ENCODE data around the gene HOXA7.
A peak's percentile ranks its signal among the peaks of the same experiment; 100 is the strongest.

Gene HOXA7

DNA sequence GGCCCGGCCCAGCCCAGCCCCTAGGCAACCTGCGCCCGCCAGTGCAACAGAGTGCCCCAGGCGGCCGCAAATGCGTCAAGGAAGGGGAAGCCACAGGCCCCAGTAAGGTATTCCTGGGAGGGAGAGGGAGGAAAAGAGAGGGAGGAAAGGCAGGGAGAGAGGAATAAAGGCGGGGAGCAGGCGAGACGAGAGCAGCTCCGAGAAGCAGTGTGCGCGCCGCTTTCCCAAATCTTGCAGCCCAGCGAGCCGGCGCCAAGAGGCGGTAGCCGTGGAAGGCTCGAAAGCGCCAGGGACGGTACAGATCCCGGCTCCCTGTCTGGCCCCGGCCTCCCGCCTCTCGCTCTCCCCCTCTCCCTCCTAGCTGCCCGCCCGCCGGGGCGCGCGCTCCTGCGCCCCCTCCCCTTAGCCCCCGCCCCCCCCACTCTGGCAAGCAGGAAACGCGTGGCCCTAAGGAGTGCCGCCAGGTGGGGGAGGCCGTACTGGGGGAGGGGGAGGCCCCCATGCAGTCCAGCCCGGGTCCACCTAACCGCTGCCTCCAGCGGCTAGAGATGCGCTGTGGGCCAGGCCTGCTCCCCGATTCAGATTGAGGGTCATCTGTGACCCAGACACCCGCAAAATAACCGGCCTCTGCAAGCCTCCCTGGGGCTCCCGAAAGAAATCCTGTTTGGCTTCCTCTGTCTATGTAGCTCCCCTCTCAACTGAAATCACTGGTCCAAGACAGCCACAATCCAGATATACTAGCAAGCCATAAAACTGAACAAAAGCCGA, 13.4 kb upstream of the HOXA7 start:
- no peak for DNase-seq

DNA sequence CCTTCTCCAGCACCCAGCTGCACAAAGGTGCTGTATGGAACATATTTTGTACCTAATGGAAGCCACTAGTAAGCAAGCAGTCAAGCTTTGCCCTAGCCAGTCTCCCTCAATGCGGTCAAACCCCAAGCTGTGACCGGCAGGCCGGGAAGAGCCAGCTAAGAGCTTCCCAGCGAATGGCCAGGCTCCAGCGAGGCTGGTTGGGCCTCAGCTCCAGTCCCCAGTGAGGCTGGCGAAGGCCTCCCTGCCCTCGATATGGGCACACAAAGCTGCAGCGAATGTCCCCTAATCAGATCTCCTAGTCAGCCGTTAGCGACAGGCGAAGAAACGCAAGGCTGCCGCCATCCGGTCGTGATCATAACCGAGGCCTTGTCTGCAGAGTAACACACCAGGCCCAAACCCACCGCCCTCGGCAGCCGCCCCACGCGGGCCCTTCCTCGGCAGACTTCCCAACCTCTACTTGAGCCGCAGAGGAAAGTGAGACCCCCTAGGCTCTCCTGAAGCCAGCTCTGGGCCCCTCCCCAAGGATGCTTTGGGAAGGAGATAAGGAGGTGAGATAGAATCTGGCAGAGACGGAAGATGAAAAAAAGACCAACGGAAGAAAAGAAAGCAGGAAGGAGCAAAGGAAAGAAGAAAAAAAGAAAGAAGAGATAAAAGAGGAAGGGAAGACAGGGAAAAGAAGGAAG, 11.9 kb upstream of the HOXA7 start:
- DNase-seq, result no peak

DNA sequence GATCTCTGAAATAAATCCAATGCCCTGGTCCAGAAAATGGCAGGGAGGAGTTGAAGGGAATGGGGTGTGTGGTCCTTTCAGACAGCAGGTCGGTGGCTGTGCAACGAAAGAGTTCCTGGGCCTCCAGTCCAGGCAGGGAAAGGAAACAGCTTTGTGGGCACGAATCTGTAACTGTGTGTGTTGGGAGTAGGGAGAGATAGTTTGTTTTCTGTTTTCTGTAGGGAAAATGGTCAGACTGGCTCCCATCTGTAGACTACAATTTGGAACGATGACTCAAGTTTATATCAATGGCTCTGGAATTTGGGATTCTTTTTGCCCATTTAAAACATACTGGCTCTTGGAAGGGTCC, 11.4 kb upstream of the HOXA7 start:
- DNase-seq, result no peak

DNA sequence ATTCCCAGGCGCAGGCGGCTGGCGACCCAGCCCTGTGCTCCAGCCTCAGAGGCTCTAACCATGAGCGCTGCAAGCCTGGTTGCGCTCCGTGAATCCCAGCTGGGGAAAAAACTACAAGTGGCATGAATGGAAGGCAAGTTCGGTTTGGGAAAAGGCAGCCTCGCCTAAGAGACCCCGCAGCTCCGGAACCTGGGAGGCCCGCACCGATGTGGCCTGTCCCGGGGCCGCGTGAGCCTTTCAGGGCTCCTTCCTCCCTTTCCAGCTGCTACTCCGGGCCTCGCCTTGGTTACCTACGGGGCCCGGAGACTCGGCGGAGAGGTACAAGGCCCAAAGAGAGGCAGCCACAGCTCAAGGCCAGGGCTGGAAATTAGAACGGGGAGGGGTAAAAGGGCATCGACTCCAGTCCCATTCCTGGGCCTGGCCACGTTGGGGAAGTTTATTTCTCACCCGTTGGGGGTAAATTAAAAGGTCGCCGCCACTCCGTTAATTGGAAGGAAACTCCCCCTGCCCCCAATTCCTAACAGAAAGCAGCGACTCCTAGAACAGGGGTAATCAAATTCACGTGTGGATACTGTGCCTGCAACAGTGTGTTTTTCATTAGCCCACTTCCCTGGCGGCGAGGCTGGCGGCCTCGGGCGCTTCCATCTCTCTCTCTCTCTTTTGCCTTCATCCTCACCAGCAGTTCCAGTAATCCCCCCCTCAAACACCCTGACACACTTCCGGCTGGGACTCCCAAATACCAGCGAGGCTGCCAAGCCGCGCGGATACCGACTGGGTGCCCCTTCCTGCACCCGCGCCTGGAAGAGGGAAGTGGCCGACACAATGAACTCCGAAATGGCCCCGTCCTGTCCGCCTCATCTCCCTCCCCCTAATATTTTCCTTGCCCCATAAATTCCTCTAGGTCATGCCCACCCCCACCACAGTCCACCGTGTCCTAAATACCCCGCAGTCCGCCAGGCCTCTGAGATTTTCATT, 10.3 kb upstream of the HOXA7 start:
- no peak for DNase-seq

DNA sequence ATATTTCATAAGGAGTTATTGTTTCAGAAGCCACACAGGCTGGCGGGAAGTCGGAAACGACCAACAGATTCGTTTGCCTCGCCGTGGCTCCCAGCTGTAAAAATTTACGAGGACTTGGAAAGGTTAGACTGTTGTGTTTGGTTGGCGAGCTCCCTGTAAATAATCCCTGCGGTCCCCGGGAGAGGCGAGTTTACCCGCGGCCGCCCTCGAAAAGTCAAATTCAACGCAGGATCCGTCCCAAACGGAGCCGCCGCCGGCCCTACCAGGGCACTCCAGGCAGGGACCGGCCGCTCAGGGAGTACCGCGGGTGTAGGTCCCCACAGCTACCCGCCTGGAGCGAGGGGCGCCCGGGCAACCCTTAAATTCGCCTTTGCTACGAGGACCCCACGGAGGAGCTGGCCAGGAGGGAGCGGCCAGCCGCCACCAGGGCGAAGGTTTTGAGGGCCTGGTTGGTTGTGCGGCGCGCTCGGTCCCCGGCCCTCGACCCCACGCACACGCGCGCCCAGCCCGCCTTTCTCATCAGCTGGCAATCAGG, 9.6 kb upstream of the HOXA7 start:
- DNase-seq, result no peak

DNA sequence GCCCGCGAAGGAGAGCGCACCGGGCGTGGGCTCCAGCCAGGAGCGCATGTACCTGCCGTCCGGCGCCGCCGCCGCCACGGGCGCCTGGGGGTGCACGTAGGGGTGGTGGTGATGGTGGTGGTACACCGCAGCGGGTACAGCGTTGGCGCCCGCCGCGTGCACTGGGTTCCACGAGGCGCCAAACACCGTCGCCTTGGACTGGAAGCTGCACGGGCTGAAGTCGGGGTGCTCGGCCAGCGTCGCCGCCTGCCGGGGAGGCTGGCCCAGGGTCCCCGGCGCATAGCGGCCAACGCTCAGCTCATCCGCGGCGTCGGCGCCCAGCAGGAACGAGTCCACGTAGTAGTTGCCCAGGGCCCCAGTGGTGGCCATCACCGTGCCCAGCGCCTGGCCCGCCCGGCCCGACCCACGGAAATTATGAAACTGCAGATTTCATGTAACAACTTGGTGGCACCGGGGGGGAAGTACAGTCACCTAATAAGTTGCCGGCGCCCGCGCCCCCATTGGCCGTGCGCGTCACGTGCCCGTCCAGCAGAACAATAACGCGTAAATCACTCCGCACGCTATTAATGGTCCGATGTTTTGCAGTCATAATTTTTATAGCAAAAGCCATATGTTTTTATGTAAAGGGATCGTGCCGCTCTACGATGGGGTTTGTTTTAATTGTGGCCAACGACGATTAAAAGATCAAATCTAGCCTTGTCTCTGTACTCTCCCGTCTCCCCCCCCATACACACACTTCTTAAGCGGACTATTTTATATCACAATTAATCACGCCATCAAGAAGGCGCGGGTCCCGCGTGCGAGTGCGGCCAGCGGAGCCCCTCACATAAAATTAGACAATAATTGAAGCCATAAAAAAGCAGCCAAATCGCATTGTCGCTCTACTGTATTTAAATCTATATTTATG, 8.9 kb upstream of the HOXA7 start, which contains the start of gene HOXA9:
TSS of gene HOXA9 (minus strand) at position 449 of the 907 bp plus-strand sequence. CDS start at position 369, 80 bp downstream.
- no peak for DNase-seq

DNA sequence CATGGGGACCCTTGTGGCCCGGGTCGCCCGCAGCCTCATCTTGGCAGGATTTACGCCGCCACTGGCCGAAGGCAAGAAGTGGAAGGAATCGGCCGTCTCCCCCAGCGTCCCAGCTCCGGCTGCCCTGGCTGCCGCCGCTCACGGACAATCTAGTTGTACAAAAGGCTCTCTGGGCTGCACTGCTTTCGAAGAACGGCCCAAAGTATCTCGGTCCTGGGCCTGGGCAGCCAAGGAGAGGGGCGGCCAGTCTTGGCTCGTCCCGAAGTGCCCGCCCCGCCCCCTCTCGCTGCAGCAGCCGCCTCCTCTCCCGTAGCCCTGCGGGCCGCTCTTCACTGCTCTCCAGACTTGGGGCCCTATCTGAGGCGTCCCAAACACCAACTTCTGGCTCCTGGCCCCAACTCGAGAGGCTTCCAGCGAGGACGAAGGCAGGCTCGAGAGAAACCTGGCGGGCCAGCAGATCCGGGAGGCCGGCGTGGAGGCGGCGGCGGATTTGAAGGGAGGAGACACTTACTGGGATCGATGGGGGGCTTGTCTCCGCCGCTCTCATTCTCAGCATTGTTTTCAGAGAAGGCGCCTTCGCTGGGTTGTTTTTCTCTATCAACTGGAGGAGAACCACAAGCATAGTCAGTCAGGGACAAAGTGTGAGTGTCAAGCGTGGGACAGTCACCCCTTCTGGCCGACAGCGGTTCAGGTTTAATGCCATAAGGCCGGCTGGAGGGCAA, 8.1 kb upstream of the HOXA7 start:
- peak; percentile 19 for DNase-seq

DNA sequence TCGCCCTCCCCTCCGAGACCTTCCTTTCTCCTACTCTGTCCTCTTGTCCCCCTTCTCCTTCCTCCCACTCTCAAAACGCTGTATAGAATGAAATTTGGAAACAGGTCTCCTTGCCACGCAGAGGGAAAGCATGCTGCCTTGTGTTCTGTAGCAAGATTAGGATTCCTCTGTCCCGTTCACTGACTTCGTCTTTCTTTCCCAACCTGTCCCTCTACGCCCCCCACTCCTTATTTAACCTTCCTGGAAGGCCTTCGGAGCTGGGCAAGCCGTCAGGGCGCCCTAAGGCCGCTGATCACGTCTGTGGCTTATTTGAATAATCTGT, 7.5 kb upstream of the HOXA7 start:
- DNase-seq, result no peak

DNA sequence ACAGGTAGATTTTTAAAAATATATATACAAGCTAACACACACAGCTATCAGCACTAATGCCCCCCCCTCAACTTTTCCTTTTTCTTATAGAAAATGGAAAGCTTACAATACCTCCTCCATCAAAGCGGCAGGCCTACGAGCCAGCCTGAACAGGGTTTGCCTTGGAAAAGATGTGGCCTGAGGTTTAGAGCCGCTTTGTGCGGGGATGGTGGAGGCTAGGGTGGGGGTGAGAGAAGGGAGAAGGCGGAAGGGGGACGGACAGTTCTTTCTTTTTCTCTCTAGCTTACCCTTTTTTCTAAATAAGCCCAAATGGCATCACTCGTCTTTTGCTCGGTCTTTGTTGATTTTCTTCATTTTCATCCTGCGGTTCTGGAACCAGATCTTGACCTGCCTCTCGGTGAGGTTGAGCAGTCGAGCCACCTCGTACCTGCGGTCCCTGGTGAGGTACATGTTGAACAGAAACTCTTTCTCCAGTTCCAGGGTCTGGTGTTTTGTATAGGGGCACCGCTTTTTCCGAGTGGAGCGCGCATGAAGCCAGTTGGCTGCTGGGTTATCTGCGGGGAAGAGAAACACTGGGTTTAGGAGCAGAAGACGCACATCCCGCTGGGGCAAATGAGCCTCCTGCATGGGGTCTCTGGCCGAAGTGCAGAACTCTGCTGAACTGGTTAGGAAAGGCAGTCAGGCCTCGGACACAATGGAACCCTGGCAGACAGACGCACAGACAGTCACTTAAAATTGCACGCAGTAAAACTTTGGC, 7.0 kb upstream of the HOXA7 start:
- DNase-seq, result no peak

DNA sequence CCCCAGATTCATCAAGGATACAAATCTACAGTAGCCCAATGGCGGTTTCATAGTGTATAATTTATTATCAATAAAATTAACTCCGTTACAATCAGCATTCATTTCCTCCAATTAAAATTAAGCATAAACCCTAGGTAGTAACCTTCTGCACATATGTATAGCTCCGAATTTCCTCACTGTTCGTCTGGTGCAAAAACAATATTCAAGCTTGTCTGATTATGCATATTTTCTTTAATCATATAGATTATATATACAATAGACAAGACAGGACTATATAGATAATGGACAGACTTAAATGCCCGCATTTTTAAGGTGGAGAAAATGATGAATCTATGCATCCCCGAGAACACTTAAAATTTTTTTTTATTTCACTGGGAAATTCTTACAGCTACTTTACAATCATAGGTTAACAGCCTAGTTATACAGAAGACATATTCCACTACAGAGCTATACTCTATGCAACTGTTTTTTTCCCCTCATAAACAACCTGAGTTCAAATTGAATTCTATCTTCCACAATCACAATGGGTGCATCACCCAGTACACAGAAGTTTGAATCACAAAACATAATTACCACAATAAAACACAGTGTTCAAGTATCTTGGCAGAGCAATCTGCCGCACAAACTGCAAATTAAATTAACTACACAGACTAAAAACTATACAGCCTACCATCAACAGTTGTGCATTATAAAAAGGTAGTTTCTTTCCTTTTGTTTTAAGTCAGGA, 6.2 kb upstream of the HOXA7 start:
- DNase-seq, result no peak

DNA sequence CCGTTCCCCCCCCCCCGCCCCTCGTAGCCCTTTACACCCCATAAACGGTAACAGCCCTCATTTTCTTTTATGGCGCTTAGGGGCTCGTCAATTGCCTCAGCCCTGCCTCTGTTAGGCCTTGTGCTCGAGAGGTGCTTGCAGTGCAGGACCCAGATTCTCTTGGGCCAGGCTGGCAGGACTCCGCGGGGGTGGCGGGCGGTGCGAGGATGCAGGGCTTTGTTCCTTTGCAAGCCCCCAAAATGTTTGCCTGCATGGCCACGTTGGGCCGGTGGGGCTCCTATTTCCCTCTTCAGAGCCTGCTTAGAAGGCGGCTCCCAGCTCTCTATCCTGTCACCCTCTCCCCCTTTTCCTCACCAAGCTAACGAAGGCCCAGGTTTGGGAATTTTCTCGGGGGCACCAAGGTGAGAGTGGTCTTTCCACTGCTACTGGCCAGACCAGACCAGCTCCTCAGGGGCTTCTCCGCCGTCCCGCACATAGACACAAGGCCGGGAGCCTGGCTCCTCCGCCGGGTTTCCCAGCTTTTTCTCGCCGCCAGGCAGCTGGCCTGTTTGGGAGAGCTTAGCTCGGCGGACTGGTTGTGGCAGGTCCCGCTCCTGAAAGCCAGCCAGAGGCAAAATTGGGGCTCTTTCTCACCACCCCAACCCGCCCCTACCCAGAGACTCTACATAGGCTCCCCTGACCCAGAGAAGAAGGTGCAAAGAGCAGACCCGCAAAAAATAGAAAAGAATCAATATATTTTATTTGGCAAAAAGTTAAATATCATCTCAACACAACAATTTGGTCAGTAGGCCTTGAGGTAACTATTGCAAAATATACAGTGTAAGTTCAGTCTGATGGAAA, 5.5 kb upstream of the HOXA7 start:
- no peak for DNase-seq

DNA sequence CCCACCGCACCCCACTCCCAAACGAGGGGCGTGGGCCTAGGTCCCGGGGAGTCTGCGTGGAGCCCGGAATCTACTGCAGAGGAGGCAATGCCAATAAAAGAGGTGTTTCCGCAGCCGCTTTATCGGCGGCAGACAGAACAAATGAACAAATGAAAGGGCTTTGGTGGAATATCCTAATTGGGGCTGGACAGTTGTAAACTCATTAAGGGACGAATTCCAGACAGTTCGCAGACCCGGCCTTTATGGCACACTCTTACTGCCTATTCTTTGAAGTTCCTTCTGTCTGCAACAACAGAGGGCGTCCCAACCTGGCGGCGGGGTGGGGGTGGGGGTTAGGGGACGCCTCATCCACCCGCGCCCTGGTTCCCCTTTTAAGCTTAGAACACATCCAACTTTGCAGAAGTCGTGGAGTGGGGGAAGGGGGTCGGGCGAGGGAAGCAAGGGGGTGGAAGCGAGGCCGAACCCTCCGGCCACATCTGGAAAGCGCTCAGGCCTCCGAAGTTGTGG, 4.8 kb upstream of the HOXA7 start:
- DNase-seq, result no peak

DNA sequence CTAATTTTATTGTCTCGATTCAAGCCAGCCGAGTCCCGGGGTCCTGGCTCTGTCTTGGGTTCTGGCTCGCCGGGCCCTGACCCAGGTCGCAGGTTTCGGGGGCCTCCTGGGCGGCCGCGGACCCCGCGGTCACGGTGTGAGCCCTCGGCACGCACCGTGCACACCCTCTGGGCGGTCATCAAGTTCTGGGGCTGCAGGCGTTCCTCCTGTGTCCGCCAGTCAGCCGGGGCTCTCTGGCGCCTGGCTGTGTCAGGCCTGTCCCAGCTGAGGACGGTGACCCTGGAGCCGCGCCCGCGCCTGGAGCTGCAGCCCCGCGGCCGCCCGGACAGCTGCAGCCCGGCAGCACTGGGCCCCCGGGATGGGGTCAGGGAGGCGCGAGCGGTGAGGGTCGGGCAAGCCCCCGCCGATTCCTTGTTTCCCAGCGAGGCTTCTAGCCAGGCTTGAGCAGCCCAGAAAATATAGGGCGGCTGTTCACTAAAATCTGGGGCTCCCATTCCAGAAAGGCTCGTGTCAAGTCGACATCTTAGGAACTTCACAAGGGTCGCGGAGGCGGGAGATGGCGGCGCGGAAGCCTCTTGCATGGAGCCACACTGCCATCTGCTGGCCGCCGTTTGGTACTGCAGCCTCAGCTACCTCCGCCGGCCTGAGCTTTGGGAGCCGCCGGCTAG, 4.2 kb upstream of the HOXA7 start:
- no peak for DNase-seq

DNA sequence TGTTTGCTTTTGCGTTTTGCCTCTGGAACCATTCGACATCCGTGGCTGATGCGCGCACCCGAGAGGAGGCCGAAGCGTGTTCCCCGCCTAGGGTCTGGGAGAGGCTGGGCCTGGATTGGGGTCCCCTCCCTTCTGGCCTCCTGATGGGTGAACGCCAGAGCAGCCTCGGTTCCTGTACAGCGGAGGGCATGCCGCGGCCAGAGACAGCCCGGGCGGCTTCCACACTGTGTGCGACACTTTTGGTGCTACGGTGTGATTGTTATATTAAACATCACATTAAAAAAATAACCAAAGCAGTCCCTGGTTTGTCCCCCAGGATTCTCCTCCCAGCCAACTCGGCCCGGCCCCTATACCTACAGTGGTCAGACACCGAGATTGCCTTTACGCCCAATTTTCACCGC, 3.7 kb upstream of the HOXA7 start:
- no peak for DNase-seq

DNA sequence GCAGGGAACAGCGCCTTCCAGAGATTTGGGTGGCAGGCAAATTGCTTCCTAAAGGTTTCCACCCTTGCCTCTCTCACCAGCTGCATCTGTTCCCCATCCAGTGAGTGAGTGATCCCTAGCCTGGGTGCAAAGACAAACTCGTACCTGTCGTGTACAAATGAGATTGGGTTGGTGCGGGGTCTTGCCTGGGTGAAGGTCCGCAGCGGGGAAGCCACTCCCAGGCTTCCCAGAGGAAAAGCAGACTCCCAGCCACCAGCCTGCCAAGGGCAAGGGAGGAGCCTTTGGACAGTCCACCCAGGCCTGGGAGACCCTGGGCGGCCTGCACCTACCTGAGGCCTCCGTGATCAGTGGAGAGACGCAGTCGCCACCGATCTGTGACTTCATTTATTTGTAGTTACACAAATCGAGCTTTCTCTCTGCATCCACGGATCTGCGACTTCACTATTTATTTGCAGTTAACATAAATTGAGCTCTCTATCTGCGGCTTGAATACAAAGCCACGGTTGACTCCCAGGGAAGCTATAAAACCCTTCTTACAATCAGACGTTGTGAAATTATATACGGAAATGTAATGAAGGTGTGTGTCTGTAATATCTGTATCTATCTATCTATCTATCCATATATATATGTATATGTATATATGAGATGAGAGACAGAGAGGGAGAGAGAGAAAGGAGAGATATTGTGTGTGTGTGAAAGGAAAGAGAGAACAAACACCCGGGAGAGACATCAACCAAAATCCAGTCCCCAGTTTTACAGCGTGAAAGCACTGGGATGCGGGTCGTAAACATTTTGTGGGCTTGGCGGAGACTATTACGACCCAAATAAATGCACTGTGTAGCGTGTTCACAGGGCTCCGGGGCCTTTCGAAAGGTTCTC, 3.0 kb upstream of the HOXA7 start:
- DNase-seq, result no peak

DNA sequence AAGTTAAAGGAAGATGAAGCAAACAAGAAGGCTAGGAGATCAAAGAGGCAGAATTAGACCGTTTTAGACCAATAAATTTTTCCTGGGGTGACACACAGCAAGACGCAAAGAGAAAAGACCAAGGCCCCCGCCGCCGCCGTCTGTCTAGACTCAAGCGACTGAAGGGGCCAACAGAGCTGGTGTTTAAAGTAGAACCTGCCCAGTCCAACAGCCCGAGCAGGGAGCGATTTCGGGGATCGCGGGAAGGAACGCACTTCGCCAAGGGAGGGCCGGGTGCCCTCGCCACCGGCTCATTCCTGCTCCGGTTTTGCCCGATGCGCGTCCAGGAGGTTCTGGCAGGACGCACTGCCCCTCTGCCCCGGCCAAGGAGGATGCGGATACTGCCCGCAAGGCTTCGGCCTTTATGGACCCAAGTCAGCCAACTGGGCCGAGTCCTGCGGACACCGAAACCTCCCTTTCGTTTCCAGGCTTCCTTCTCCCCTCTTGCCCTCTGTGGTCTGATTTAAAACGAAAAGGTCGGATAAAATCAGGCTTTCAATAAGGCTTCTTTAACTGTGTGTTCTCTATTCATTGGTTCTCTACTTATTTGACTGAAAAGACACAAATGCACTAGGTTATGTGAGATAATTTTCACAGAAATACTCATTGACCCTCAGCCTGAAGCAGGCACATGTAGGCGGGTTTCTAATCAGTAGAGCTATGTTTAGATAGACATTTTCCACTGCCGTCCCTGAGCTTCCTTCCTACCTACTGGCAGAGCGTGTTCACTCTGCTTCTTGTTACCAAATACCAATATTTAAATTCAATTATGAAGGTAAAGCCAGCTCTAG, 2.2 kb upstream of the HOXA7 start:
- DNase-seq, result no peak
